NCI-H2171 (cell line): Measurements from ENCODE around the gene SLC25A43.

Experiments
- DNase-seq: peaks from one replicate; lab custom pipeline; 2025; lab: John Stamatoyannopoulos, UW

Gene SLC25A43

GRCh38 chrX:119497185-119497584, 98.0 kb downstream of the SLC25A43 start:
- no peak for DNase-seq

GRCh38 chrX:119500061-119500800, 101.1 kb downstream of the SLC25A43 start:
- no peak for DNase-seq

- no peak for DNase-seq
Measured at GRCh38 chrX:119501511-119502148, 102.5 kb downstream of the SLC25A43 start.

- DNase-seq, result no peak
Measured at GRCh38 chrX:119502727-119503483, 103.8 kb downstream of the SLC25A43 start.

- no peak for DNase-seq
Measured at GRCh38 chrX:119503484-119503861, 104.3 kb downstream of the SLC25A43 start.
